SU-DHL-6 (cell line): ENCODE measurements around the gene CYP2B6.
"Not testable (repeated sequence)": the region's sequence is repeated elsewhere in the genome, so short reads cannot be mapped to it uniquely, and the experiment has no call there.

ENCODE experiments used
- H2AFZ ChIP-seq: fragments of 200-600 bp; sonication (generic); 2 replicates; pipeline ENCODE4 v1.6.1; 2014; ENCODE audit warnings: low read depth, mild to moderate bottlenecking, moderate library complexity, mixed read lengths, antibody characterized with exemption, low read length; ENCODE audit not compliant: severe bottlenecking
- H3F3A ChIP-seq: fragments of 200-600 bp; shearing (Covaris generic); 2 replicates; pipeline ENCODE4 v1.6.0; 2016; ENCODE audit warnings: antibody characterized with exemption, mild to moderate bottlenecking; ENCODE audit not compliant: insufficient read depth
- H3K27ac ChIP-seq: fragments of 200-600 bp; sonication (generic); 2 replicates; pipeline ENCODE4 v1.5.1; 2016; ENCODE audit warnings: low read depth, mild to moderate bottlenecking, low read length, moderate library complexity, mixed read lengths
- H3K27me3 ChIP-seq: fragments of 200-600 bp; sonication (generic), shearing (Covaris generic); 2 replicates; pipeline ENCODE4 v1.6.0; 2014; ENCODE audit warnings: mild to moderate bottlenecking, low read length
- H3K36me3 ChIP-seq: fragments of 200-600 bp; sonication (generic); 2 replicates; pipeline ENCODE4 v1.6.1; 2014; ENCODE audit warnings: mild to moderate bottlenecking, low read length, mixed read lengths
- H3K4me2 ChIP-seq: fragments of 300-600, 200-600 bp; shearing (Covaris generic), sonication (generic); 2 replicates; pipeline ENCODE4 v1.6.0; 2014; ENCODE audit warnings: low read length, low read depth, mild to moderate bottlenecking; ENCODE audit not compliant: poor library complexity, severe bottlenecking
- H3K4me3 ChIP-seq: fragments of 200-600 bp; sonication (generic); 2 replicates; pipeline ENCODE4 v1.5.1; 2014; ENCODE audit warnings: antibody characterized with exemption, low read length, mild to moderate bottlenecking, mixed read lengths; ENCODE audit not compliant: insufficient read depth, poor library complexity, severe bottlenecking
- H3K79me2 ChIP-seq: fragments of 200-600 bp; sonication (generic); 2 replicates; pipeline ENCODE4 v1.6.1; 2014; ENCODE audit warnings: mild to moderate bottlenecking, low read length, moderate library complexity; ENCODE audit not compliant: insufficient read depth
- H3K9ac ChIP-seq: fragments of 200-600 bp; sonication (generic); 2 replicates; pipeline ENCODE4 v1.7.0; 2014; ENCODE audit warnings: mild to moderate bottlenecking, low read length
- H3K9me2 ChIP-seq: fragments of 200-600 bp; sonication (generic); replicated peaks from 2 replicates; pipeline ENCODE4 v1.6.1; 2014; ENCODE audit warnings: low read length; ENCODE audit not compliant: insufficient read depth
- H3K9me3 ChIP-seq: fragments of 200-600 bp; sonication (generic); 2 replicates; pipeline ENCODE4 v1.6.1; 2014; ENCODE audit warnings: low read length, mixed read lengths; ENCODE audit not compliant: insufficient read depth
- H4K20me1 ChIP-seq: fragments of 200-600 bp; sonication (generic); 2 replicates; pipeline ENCODE4 v1.6.1; 2014; ENCODE audit warnings: low read depth, mild to moderate bottlenecking, antibody characterized with exemption, low read length, moderate library complexity, mixed read lengths
- EZH2phosphoT487 ChIP-seq: fragments of 200-600 bp; sonication (generic), shearing (Covaris generic); conservative IDR thresholded peaks from 2 replicates; pipeline ENCODE4 v1.6.1; 2018; ENCODE audit warnings: mild to moderate bottlenecking, antibody characterized with exemption, low read length, moderate library complexity, mixed read lengths
- TF ChIP-seq, protein P1 (sequence below): fragments of 200-600 bp; sonication (generic); IDR thresholded peaks from one replicate; pipeline ENCODE4 v1.5.1; 2017; ENCODE audit warnings: antibody characterized with exemption, mild to moderate bottlenecking, low read length, moderate library complexity; ENCODE audit not compliant: insufficient read depth, poor library complexity, severe bottlenecking

Gene CYP2B6

DNA sequence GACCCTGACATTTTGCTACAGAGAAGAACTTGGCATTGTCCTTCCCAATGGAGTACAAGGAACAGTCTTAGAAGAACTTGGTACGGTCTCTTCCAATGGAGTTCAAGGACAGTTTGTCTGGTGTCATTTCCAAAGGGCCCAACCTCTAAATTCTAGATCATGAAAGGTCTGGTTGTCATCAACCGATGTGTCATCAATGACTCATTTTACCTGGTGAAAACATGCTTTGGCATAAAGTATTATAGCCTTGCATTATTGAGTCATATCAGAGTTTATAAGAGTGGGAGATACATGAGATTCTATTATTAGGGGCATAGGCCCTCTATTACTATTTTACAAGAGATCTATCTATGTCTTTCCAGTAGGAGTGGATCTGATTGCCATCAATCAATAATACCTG is 4.3 kb downstream of the CYP2B6 start:
- Histone ChIP-seq H3K27me3 (no peaks in the 10 kb centered on the region), H3K4me3 (no peak overlapping the region), H3K36me3 (no peaks in the 10 kb centered on the region), H2AFZ (no peak overlapping the region), H3K9me2 (no peaks in the 10 kb centered on the region), H3K4me2 (no peak overlapping the region), H3K27ac (no peak overlapping the region), H3F3A (no peaks in the 10 kb centered on the region), H3K79me2 (no peaks in the 10 kb centered on the region), H3K9ac (no peak overlapping the region), H4K20me1 (no peaks in the 10 kb centered on the region), H3K9me3 (no peaks in the 10 kb centered on the region)
- TF ChIP-seq, protein P1, sequence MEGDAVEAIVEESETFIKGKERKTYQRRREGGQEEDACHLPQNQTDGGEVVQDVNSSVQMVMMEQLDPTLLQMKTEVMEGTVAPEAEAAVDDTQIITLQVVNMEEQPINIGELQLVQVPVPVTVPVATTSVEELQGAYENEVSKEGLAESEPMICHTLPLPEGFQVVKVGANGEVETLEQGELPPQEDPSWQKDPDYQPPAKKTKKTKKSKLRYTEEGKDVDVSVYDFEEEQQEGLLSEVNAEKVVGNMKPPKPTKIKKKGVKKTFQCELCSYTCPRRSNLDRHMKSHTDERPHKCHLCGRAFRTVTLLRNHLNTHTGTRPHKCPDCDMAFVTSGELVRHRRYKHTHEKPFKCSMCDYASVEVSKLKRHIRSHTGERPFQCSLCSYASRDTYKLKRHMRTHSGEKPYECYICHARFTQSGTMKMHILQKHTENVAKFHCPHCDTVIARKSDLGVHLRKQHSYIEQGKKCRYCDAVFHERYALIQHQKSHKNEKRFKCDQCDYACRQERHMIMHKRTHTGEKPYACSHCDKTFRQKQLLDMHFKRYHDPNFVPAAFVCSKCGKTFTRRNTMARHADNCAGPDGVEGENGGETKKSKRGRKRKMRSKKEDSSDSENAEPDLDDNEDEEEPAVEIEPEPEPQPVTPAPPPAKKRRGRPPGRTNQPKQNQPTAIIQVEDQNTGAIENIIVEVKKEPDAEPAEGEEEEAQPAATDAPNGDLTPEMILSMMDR = no peak
- TF ChIP-seq EZH2phosphoT487 = no peak

GRCh38 chr19:40999018-40999417 is 7.9 kb downstream of the CYP2B6 start:
- H3K27me3 ChIP-seq = not testable (repeated sequence)

GRCh38 chr19:41000310-41000737 is 9.2 kb downstream of the CYP2B6 start:
- Histone ChIP-seq H3K27ac (no peak overlapping the region), H3K36me3 (no peaks in the 10 kb centered on the region), H3K9me2 (no peaks in the 10 kb centered on the region), H3K9me3 (no peaks in the 10 kb centered on the region), H3K79me2 (no peaks in the 10 kb centered on the region), H4K20me1 (no peaks in the 10 kb centered on the region), H3K27me3 (no peaks in the 10 kb centered on the region), H3K9ac (no peak overlapping the region), H3K4me2 (no peak overlapping the region), H2AFZ (no peak overlapping the region), H3K4me3 (no peak overlapping the region), H3F3A (no peaks in the 10 kb centered on the region)
- TF ChIP-seq EZH2phosphoT487 = no peak
- TF ChIP-seq, protein P1 = no peak

More at GRCh38 chr19:40999018-40999417, 7.9 kb downstream of the CYP2B6 start:
- not testable (repeated sequence) for H4K20me1 ChIP-seq, H3K36me3 ChIP-seq, H3K4me3 ChIP-seq, H3F3A ChIP-seq, H2AFZ ChIP-seq, H3K9me3 ChIP-seq, H3K4me2 ChIP-seq, H3K9me2 ChIP-seq, H3K79me2 ChIP-seq, H3K27ac ChIP-seq, H3K9ac ChIP-seq

DNA sequence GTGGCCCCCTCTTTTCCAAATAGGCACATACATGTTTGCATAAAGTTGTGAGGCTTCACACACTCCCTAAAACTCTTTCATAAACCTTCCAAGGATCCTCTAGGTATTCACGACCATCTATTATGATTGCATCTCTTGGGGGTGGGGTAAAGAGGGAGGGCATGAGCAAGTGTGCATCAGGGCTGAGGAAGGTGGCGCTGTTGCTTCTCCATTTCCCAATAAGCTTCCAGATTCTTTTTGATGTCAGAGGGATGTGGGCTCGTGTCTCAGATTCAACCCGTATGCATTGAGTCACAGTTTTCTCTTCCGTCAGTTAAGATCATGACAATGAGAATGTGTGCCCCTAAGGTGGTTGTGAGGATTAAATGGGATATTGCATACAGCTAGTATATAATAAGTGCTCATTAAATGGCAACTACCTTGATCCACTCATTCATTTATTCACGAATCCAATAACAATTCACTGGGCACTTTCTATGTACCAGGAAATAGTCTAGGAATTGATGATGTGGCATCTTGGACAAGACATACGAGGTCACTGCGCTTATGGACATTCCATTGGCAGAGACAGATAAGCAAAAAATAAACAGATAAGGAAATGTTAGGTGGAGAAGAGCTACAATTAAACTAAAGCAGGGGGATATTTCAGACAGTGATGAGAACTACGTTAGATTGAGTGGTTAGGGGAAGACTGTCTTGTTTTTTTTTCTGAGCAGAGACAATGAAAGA is 10.3 kb downstream of the CYP2B6 start:
- Histone ChIP-seq H3K27ac (no peak overlapping the region), H2AFZ (no peak overlapping the region), H3K36me3 (no peaks in the 10 kb centered on the region), H3K79me2 (no peaks in the 10 kb centered on the region), H3K9ac (no peak overlapping the region), H3K4me2 (no peak overlapping the region), H3K27me3 (no peaks in the 10 kb centered on the region), H3K4me3 (no peak overlapping the region), H3K9me3 (no peaks in the 10 kb centered on the region), H4K20me1 (no peaks in the 10 kb centered on the region), H3F3A (no peaks in the 10 kb centered on the region), H3K9me2 (no peaks in the 10 kb centered on the region)
- TF ChIP-seq, protein P1 = no peak
- TF ChIP-seq EZH2phosphoT487 = no peak

DNA sequence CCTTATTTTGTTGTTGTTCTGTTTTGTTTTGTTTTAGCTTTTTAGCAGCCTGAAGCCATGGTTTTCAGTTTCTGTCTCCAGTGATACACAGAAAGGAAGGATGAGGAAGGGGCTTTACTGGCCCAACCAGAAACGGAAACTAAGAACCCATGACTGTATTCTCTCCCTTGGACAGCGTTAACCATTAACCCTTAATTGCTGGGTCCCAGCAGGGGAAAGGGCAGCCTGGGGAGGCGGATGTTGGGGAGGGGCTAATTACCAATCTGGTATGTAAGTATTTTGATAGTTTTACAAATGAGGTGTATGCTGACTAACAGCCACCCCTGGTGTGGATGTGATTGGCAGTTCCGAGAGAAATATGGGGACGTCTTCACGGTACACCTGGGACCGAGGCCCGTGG is 12.6 kb downstream of the CYP2B6 start:
- not testable (repeated sequence) for H4K20me1 ChIP-seq, H3K9me2 ChIP-seq, H3K36me3 ChIP-seq, H3K9ac ChIP-seq, H2AFZ ChIP-seq, H3K27me3 ChIP-seq, H3K4me2 ChIP-seq, H3K9me3 ChIP-seq, H3F3A ChIP-seq, H3K27ac ChIP-seq, H3K4me3 ChIP-seq, H3K79me2 ChIP-seq
